Measurements from ENCODE around the gene CDYL.
"Not testable (repeated sequence)": the region's sequence is repeated elsewhere in the genome, so short reads cannot be mapped to it uniquely, and the experiment has no call there.

CDYL gene

DNA sequence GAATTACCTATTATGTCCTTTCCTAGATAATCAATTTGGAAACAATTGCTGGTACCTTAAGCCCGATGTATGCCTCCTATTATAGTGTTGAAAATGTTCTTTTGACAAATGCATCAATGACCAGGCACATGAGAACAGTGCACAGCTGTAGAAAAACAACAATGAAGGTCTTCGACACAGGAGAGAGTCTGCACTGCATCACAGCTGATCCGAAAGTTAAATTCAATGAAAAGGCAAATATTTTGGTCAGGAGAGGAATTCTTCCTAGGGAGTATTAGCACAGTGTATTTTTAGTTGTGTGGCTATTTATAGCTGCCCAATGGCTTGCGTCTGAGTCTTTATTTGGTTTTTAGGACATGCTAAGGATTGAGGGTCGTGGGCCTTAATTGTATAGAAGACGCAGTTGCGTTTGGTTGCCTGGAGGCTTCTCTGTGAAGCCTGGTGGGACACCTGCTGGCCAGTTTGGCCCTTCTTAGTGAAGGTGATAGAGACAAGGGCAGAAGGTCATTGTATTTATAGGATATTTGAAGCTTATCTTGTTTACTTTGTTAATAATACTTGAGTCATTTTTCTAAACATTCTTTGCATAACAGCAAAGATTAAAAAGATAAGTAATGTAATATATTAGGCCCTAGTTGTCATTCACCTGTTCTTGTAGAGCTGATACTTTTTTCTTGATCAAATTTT, 72.3 kb downstream of the CDYL start:
- DNase-seq: no peak

DNA sequence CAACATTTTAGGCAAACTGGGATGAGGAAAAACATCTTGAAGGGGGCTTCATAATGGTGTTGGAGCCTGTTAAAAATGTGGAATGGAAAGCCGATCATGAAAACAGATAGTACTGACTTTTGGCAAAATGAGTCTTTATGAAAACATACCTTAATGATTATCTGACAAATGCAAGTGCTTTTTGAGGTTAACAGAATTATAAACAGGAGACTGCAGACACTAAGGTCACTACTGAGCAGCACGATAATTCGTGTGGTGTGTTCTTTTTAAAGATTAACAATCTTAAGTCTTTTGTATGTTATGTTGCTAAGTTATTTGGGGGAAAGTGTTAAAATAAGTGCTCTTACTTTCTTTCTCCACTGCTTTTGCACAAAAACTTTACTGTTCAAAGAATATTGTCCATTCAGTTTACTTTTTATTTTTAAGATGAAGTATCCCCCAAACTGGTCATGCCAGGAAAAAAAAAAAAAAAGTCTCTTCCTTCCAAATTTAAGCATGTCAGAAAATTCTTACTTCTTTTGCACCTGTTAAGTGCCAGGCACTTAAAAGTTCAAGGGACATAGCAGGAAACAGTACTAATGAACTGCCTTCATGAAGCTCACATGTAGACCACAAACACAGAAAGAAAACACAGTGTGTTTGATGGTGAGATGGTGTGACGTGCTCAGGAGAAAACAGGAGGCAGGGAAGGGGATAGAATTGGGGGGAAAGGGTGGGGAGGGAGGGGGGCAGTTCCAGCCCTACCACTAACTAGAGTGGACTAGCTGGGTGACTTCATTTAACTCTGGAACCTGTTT, 73.2 kb downstream of the CDYL start:
- no peak for DNase-seq

DNA sequence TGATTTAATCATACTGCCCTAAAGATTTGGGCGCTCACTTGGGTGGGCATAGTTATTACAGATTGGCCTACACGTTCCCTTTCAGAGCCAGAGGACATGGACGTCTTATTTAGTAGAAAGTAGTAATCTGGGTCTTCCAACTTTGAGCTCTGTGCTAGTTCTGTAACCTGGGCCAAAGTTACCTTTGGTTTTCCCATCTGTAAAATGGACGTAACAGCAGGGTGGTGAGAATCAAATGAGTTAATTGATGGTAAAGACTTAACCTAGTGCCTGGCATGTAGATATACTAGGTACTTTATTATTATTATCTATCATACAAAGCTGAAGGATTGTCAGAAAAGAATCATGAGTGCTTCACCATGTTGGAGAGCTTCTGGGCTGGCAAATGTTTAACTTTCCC, 74.8 kb downstream of the CDYL start:
- DNase-seq: no peak

DNA sequence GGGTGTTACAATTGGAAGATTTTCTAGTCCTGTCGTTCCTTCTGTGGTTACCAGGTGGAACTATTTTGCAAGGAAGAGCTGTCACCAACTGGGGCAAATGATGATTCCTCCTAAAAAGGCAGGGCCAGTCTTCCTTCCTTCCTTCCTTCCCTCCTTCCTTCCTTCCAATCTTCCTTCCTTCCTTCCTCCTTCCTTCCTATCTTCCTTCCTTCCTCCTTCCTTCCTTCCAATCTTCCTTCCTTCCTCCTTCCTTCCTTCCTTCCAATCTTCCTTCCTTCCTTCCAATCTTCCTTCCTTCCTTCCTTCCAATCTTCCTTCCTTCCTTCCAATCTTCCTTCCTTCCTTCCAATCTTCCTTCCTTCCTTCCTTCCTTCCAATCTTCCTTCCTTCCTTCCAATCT, 76.0 kb downstream of the CDYL start:
- not testable (repeated sequence) for DNase-seq

DNA sequence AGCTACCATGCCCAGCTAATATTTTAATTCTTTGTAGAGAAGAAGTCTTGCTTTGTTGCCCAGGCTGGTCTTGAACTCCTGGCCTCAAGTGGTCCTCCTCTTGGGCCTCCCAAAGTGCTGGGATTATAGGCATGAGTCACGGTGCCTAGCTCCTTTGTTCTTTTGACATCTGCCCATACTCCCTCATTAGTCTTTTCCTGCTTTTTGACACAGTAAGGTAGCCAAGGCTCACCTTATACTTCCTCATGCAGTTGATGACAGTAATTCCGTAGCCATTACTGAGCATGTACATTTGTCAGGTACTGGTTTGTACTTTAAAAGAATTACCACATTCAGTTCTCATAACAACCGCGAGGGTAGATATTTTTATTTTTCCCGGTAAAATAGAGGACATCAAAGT, 76.7 kb downstream of the CDYL start:
- no peak for DNase-seq

DNA sequence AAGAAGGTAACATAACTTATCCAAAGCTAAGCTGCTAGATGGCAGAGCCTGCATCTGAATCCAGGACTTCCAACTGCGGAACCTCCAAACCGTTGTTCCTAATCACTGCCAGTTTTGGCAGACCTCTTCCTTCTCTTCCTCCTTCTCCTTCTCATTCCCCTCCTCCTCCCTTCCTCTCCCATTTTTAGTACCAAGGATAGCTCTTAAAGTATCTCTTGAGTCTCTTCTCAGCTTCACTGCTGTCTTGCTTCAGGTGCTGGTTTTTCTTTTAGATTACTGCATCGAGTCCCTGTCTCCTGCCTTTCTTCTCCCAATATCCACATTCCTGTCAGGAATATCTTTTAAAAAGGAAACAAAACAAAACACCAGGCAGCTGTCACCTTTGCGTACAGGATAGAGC, 77.1 kb downstream of the CDYL start:
- DNase-seq: no peak

DNA sequence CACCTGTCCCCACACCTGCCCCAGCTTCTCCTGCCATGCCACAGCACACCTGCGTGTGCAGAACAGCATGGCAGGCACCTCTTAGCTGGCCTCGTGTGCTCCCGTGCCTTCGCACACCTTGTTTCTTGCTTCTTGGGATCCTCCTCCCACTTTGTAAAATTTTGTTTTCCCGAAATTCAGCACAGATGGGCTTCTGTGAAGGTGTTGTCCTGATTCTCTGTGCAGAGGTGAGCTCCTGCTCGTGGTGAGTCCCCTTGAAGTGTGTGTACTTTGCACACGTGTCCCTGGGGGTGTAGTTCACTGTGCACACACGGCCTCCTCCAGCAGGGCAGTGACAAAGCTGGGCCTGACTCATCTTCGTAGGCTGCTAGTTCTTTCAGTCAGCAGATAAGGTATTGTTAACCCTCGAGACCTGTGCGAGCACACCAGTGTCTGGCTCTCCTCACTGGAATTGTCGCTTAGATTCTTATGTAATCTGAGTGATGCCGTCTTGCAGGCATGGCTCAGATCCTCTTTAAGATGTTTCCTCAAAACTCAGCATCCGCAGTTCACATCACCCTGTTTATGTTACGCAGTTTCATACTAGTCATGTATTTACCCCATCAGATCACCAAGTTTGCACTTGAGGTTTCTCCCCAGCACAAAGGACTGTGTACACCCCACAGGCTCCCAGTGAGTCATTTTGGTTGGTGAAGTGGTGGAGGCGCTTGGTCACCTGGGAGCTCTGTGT, 77.7 kb downstream of the CDYL start:
- DNase-seq: no peak

DNA sequence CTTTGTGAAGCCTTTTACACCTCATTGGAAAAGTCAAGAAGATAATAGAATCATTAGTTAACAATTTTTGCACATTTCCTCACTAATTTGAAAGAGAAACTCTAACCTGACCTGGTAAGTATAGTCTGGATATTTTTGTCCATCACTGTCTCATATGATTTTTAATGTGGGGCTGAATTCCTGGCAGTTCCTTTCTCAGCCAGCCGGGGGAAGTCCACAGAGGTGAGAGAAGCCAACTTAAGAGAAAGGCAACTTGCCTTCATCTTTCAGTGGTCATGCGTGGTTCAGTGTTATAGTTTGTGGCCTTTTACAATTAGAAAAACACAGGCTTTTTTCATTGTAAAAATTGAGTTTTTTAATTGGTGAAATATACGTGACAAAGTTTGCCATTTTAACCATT, 80.6 kb downstream of the CDYL start:
- no peak for DNase-seq

DNA sequence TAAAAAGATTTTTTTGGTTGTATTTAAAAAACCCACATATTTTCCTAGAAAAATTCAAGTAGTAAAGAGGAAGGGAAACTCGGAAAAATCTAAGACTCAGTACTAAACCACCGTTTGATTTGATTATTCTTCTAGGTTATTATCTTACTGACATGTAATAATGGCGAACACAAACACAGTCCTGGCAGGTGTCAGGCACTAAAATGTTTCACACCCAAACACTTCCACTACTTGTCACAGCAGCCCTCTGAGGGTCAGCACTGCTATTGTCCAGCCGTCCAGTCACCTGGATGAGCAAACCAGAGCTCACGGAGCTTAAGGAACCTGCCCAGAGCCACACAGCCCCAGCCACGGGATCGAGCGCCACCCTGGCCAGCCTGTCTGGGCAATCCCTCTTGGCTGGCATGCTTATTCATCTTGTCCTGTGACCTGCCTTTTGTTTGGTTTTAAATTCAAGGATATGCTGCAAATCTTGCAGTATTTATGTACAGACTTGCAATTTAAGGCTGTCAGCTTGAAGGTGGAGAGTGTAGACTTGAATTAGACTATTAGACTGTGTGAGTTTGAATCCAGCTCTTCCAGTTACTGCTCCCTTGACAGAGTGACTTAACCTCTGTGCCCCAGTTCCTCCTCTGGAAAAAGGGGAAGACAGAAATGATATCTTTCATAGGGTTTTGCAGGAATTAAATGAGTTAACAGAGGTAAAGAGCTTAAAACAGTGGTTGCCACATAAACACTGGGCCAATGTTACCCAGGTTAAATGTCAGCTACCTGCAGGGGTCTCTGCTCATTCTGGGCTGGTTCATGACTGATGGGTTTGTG, 82.2 kb downstream of the CDYL start:
- no peak for DNase-seq

DNA sequence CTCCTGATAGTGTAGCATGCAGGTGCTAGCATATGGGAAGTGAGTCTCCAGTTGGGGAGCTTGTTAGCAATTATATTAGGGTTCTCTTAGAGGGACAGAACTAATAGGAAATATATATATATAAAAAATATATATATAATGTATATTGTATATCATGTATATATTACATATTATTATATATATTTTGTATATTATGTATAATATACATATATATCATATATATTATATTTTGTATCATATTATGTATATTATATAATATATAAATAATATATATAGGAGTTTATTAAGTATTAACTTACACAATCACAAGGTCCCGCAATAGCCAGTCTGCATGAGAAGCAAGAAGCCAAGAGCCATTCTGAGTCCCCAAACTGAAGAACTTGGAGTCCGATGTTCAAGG, 84.2 kb downstream of the CDYL start:
- no peak for DNase-seq

DNA sequence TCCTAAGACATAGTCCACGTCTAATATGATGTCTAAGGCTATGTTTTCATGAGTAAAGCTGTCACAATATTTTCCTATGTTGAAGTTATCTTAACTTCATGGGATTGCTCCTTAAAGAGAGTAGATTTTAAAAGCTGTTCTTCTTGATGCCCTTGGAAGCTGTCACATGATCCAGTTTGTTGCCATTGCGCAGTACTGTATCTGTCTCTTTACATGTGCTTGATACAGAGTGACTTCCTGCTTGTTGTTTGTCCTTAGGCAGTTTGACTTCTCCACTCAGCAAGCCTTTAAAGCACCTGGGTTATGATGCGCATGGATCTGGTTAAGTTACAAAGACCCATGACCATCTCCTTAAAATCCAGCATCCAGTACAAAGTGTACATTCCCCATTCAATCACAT, 85.4 kb downstream of the CDYL start:
- no peak for DNase-seq

DNA sequence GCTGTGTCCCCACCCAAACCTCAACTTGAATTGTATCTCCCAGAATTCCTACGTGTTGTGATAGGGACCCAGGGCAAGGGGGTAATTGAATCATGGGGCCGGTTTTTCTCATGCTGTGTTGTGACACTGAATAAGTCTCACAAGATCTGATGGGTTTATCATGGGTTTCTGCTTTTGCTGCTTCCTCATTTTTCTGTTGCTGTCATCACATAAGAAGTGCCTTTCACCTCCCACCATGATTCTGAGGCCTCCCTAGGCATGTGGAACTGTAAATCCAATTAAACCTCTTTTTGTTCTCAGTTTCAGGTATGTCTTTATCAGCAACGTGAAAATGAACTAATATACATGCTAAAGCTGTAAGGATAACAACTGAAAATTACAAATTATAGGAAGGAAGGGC, 88.3 kb downstream of the CDYL start:
- DNase-seq: no peak

DNA sequence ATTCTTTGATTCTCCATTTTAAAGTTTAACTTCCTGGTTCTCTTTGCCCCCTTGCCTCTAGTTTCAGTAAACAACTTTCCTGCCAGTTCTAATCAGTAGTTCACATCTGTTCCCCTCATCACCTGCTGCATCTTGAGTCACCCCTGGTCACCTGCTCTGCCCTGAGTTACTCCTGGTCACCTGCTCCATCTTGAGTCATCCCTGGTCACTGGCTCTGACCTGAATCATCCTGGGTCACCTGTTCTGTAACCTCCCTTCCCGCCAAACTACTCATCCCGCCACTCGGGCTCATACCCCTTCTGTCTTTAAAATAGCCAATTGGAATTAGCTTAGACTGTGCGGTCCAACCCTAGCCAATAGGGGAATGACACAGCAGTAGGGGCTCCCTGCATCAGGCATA, 88.8 kb downstream of the CDYL start:
- DNase-seq: not testable (repeated sequence)

DNA sequence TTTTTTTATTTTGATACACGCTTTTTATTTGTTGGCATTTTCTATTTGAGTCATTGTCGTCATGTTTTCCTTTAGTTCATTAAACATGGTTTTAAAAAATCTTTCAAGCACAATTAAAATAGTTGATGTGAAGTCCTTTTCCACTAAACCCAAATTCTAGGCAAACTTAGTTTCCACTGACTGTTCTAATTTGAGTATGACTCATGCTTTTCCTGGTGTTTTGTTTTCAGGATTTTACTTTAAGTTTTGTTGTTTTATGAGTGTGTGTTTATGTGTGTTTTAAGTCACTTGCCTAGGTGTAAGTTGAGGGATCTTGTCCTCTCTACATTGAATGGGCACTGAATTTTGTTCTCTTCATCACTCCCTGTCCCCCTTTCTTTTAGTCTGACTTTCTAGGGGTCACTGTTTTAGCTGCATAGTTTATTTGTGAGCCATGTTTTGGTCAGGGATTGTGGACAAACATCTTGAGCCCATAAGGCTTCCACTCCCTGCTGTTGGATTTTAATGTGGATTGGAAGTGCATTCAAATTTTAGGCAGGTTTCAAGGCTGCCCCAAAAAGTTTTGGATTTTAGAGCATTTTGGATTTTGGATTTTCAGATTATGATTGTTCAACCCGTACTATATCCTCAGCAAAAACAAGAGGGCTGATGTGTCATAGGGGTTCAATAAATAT, 94.8 kb downstream of the CDYL start:
- DNase-seq: no peak

DNA sequence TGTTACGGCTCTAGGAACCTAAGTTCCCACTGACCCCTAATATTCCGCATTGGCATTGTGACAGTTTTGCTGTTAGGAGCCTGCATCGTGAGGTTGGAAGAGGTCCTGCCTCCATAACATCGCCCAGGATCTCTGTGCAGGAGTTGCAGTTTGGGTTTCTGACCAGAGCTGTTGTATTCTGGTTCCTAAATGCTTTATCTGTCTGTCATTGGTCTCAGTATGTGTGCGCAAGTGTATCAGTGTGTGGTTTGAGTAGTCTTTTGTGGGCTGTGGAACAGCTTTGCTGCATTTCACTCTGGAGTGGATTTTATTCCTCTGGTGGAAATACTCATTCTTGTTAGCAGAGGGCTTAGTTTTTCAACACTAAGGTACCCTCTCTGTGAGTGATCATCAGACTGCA, 95.6 kb downstream of the CDYL start:
- no peak for DNase-seq

DNA sequence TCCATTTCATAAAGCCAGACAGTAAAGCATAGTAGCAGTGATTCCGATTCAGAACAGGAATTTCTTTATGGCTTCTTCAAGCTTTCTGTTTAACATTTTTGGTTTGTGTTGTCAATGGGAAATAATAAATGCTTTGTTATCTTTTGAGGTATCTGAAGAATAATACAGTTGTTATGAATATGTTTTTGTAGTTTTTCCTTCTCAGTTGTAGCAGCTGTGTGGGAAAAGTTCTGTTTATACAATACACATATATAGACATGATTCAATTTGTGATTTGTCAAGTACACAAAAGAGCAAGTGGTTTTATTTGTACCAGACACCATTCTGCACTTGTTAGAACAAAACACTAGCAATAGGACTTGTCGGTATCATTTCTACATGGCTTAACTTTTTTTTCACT, 96.6 kb downstream of the CDYL start:
- no peak for DNase-seq

DNA sequence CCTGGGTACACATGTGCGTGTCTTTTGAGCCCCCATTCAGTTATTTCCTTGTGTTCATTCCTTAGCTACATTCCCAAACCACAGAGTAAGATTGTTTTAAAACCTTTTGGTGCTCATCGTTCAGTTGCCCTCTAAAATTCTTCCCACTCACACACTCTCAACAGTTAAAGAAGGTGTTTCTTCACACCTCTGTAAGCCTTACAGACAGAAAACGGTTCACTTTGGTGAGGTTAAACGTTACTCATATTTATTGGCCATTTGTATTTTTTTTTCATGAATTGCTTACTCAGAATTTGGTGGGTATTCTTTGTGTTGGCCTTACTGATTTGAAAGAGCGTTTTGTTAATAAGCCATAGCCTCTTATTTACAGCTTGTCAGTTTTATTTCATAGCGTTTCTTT, 97.7 kb downstream of the CDYL start:
- no peak for DNase-seq

DNA sequence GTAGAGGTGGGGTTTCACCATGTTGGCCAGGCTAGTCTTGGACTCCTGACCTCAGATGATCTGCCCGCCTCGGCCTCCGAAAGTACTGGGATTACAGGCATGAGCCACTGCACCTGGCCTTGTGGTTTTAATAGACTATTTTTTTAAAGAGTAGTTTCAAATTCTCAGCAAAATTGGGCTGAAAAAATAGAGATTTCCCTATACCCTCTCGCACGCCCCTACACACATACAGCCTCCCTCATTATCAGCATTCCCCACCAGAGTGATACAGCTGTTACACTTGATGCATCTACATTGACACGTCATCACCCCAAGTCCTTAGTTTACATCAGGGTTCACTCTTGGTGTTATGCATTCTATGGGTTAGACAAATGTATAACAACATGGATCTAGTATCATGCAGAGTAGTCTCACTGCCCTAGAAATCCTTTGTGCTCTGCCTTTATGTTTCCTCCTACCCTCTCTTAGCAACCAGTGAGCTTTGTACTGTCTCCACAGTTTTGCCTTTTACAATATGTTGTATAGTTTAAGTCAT, 103.6 kb downstream of the CDYL start:
- no peak for DNase-seq

DNA sequence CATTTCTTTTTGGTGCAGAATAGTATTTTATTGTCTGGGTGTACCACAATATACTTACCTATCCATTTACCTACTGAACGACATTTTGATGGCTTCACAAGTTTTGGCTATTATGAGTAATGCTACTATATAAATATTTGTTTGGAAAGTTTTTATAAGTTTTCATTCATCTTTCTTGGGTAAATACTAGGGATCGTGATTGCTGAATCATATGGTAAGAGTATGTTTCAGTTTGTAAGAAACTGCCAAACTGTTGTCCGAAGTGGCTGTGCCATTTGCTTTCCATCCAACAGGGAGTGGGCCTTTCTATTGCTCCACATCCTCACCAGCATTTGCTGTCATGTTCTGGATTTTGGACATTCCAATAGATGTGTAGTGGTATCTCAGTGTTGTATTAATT, 104.2 kb downstream of the CDYL start:
- no peak for DNase-seq

DNA sequence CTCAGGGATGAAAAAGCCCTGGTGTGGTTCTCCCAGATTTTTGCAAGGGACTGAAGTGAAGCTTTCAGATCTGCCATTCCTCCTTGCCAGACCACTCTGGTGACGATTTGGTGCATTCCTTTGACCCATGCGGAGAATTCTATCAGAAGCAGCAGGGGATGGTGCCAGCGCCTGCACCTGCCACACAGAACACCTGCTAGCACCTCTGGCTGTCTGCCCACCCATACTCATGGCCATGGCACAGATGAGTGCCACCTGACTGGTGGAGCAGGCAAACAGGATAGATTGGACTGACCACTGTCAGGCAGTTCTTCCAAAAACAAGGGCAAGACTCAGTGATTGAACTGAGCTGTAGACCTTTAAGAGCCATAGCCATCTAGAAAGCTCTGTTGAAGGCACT, 107.1 kb downstream of the CDYL start:
- no peak for DNase-seq

DNA sequence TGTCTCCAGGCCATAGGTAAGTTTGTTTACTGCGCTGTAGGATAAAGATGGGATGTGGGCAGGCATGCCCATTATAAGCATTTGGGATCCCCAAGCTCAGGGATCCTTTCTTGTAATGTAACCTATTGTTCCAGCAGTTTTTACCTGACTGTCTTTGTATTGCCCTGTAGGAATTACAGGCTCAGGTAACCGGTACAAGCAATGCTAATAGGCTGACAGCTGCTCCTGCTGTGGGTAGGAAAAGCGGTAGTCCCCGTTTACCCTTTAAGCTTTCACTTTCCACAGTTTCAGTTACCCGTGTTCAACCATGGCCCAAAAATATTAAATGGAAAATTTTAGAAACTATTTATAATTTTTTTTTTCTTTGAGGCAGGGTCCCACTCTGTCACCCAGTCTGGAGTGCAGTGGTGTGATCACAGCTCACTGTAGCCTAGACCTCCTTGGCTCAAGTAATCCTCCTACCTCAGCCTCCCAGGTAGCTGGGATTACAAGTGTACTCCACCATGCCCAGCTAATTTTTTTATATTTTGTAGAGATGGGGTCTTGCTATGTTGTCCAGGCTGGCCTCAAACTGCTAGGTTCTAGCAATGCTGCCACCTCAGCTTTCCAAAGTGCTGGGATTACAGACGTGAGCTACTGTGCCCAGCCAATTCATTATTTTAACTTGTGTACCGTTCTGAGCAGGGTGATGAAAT, 108.6 kb downstream of the CDYL start:
- DNase-seq: no peak

Measured in SW 1271 (cell line).